IMR-90 (cell line): ENCODE results near the gene ANKRD13D. TPM values are rescaled to one million over a fixed set of nuclear protein-coding genes. Genes with fewer than 3 reads are reported as not detected.

Source experiments
- ATAC-seq: fragments of 200-7000 bp; cut with Tn5 transposase; 2 replicates; pipeline ENCODE4 v1.9.1; 2020; ENCODE audit warnings: low read depth, mild to moderate bottlenecking, moderate library complexity
- BruUV-seq: library from RNA; stranded (reverse); fragments of 400-500 nt; replicated peaks from 2 replicates; lab custom pipeline; 2021; lab: Mats Ljungman, UMichigan
- CTCF ChIA-PET: fragments of 300-600 bp; formaldehyde crosslinking; extraction: SDS; loops from one replicate; lab custom pipeline; 2021; ENCODE audit warnings: antibody characterized with exemption; lab: Yijun Ruan, JAX
- POLR2A ChIA-PET: fragments of 300-600 bp; sonication (Branson Sonifier 250); formaldehyde crosslinking; loops from one replicate; lab custom pipeline; 2022; ENCODE audit warnings: antibody characterized with exemption; ENCODE audit not compliant: unreplicated experiment; lab: Charles Lee
- DNase-seq: peaks from one replicate; pipeline ENCODE4 v3.0.0; 2013
- H2AFZ ChIP-seq: replicated peaks from 2 replicates; pipeline ENCODE3; 2013; ENCODE audit warnings: low read length, mild to moderate bottlenecking; ENCODE audit not compliant: poor library complexity
- H2AK5ac ChIP-seq: 2 replicates; pipeline ENCODE4 v1.6.1; 2013; ENCODE audit warnings: low read depth, low read length, inconsistent platforms
- H2AK9ac ChIP-seq: replicated peaks from 2 replicates; pipeline ENCODE3; 2013; ENCODE audit warnings: mild to moderate bottlenecking, low read depth, low read length, moderate library complexity; ENCODE audit not compliant: poor library complexity
- H2BK120ac ChIP-seq: 2 replicates; pipeline ENCODE4 v1.6.1; 2013; ENCODE audit warnings: low read depth, low read length, inconsistent platforms
- H2BK15ac ChIP-seq: 3 replicates; pipeline ENCODE4 v1.6.1; 2013; ENCODE audit warnings: low read depth, low read length, inconsistent platforms
- H2BK20ac ChIP-seq: 2 replicates; pipeline ENCODE4 v1.6.1; 2013; ENCODE audit warnings: low read depth, mild to moderate bottlenecking, inconsistent platforms, low read length, moderate library complexity
- H2BK5ac ChIP-seq: 2 replicates; pipeline ENCODE4 v1.6.1; 2013; ENCODE audit warnings: mild to moderate bottlenecking, low read depth, low read length, inconsistent platforms; ENCODE audit not compliant: poor library complexity, severe bottlenecking
- H3K14ac ChIP-seq: replicated peaks from 2 replicates; pipeline ENCODE4 v1.6.1; 2013; ENCODE audit warnings: low read depth, low read length, inconsistent platforms
- H3K18ac ChIP-seq: 2 replicates; pipeline ENCODE4 v1.6.1; 2013; ENCODE audit warnings: low read depth, low read length, control low read depth
- H3K23ac ChIP-seq: 2 replicates; pipeline ENCODE4 v1.6.1; 2013; ENCODE audit warnings: low read depth, low read length, inconsistent platforms
- H3K27ac ChIP-seq: 2 replicates; pipeline ENCODE4 v1.5.1; 2013; ENCODE audit warnings: mild to moderate bottlenecking, control low read depth, low read length; ENCODE audit not compliant: insufficient read depth
- H3K27me3 ChIP-seq: 2 replicates; pipeline ENCODE4 v1.6.1; 2013; ENCODE audit warnings: low read length; ENCODE audit not compliant: control insufficient read depth, insufficient read depth
- H3K36me3 ChIP-seq: 2 replicates; pipeline ENCODE4 v1.6.1; 2013; ENCODE audit warnings: low read length, mixed read lengths; ENCODE audit not compliant: control insufficient read depth, insufficient read depth
- H3K4ac ChIP-seq: 2 replicates; pipeline ENCODE4 v1.6.1; 2013; ENCODE audit warnings: low read depth, low read length, inconsistent platforms
- H3K4me1 ChIP-seq: 2 replicates; pipeline ENCODE4 v1.6.1; 2013; ENCODE audit warnings: low read length, mixed read lengths; ENCODE audit not compliant: control insufficient read depth, insufficient read depth
- H3K4me2 ChIP-seq: 2 replicates; pipeline ENCODE4 v1.6.1; 2013; ENCODE audit warnings: low read depth, mild to moderate bottlenecking, control low read depth, low read length, moderate library complexity
- H3K4me3 ChIP-seq: 2 replicates; pipeline ENCODE4 v1.5.1; 2013; ENCODE audit warnings: low read depth, mild to moderate bottlenecking, control low read depth, low read length, moderate library complexity; ENCODE audit not compliant: insufficient read depth
- H3K56ac ChIP-seq: 2 replicates; pipeline ENCODE4 v1.6.1; 2013; ENCODE audit warnings: low read length, inconsistent platforms; ENCODE audit not compliant: insufficient read depth; ENCODE audit errors: extremely low read depth
- H3K79me1 ChIP-seq, 2 experiments: 2 replicates each; pipeline ENCODE4 v1.6.1; 2013; ENCODE audit warnings: low read length in 2 of 2, inconsistent platforms in 1 of 2, low read depth in 1 of 2
- H3K9ac ChIP-seq: 2 replicates; pipeline ENCODE4 v1.6.1; 2013; ENCODE audit warnings: low read depth, low read length, control low read depth
- H3K9me1 ChIP-seq: 2 replicates; pipeline ENCODE4 v1.6.1; 2013; ENCODE audit warnings: low read length, inconsistent platforms; ENCODE audit not compliant: insufficient read depth
- H3K9me3 ChIP-seq: 2 replicates; pipeline ENCODE4 v1.6.1; 2013; ENCODE audit warnings: low read length; ENCODE audit not compliant: control insufficient read depth, insufficient read depth
- H4K20me1 ChIP-seq: 2 replicates; pipeline ENCODE4 v1.6.1; 2013; ENCODE audit warnings: low read length, inconsistent platforms; ENCODE audit not compliant: insufficient read depth
- H4K5ac ChIP-seq: 2 replicates; pipeline ENCODE4 v1.6.1; 2013; ENCODE audit warnings: mild to moderate bottlenecking, low read depth, low read length, control low read depth
- H4K8ac ChIP-seq, 2 experiments: 2 replicates each; pipeline ENCODE4 v1.6.1; 2013; ENCODE audit warnings: low read depth in 2 of 2, low read length in 2 of 2, control low read depth in 1 of 2, inconsistent platforms in 1 of 2
- H4K91ac ChIP-seq: 2 replicates; pipeline ENCODE4 v1.6.1; 2013; ENCODE audit warnings: low read depth, low read length, inconsistent platforms; ENCODE audit not compliant: insufficient read depth
- BHLHE40 ChIP-seq: fragments of 150-350 bp; IDR thresholded peaks from 2 replicates; pipeline ENCODE4 v1.6.1; 2016; ENCODE audit warnings: mild to moderate bottlenecking, low read depth, low read length
- CEBPB ChIP-seq: IDR thresholded peaks from 2 replicates; pipeline ENCODE4 v1.6.1; 2012; ENCODE audit warnings: low read depth, low read length, improper control_type of control experiment
- CHD1 ChIP-seq: IDR thresholded peaks from 2 replicates; pipeline ENCODE4 v1.6.1; 2012; ENCODE audit warnings: low read depth, low read length, improper control_type of control experiment
- FOS ChIP-seq: fragments of 150-350 bp; IDR thresholded peaks from 2 replicates; pipeline ENCODE4 v1.6.1; 2016; ENCODE audit warnings: low read depth, low read length
- MAZ ChIP-seq: IDR thresholded peaks from 2 replicates; pipeline ENCODE4 v1.6.1; 2012; ENCODE audit warnings: low read depth, mild to moderate bottlenecking, low read length, improper control_type of control experiment, moderate library complexity, borderline replicate concordance
- NFE2L2 ChIP-seq: fragments of 150-350 bp; IDR thresholded peaks from 2 replicates; pipeline ENCODE4 v1.6.1; 2016; ENCODE audit warnings: low read depth, mild to moderate bottlenecking, low read length
- POLR2A ChIP-seq: IDR thresholded peaks from 2 replicates; pipeline ENCODE4 v1.6.1; 2012; ENCODE audit warnings: mild to moderate bottlenecking, low read depth, low read length
- RCOR1 ChIP-seq: IDR thresholded peaks from 2 replicates; pipeline ENCODE4 v1.6.1; 2012; ENCODE audit warnings: mild to moderate bottlenecking, low read length, improper control_type of control experiment; ENCODE audit not compliant: insufficient replicate concordance
- RFX5 ChIP-seq: IDR thresholded peaks from 2 replicates; pipeline ENCODE4 v1.8.0; 2012; ENCODE audit warnings: low read depth, mild to moderate bottlenecking, low read length, moderate library complexity
- WGBS, 2 experiments: methylation state at CpG; one replicate each; pipeline versions ENCODE4 v1.1.5 to v1.1.7; 2013; ENCODE audit warnings: missing lambda C conversion rate in 2 of 2; ENCODE audit not compliant: insufficient read length in 1 of 2; ENCODE audit errors: extremely low coverage in 2 of 2; 5-methylcytosine and 5-hydroxymethylcytosine counted together
- dilution Hi-C: fragments of 300-500 bp; cut with HindIII; formaldehyde crosslinking; loops from one replicate; pipeline ENCODE4 v1.14.3; 2018; ENCODE audit warnings: low sequenced_read_pairs; ENCODE audit not compliant: unreplicated experiment
- in situ Hi-C: fragments of 300-500 bp; cut with MboI; formaldehyde crosslinking; loops from 3 replicates; pipeline ENCODE4 v1.14.3; 2019; ENCODE audit warnings: low sequenced_read_pairs, inconsistent platforms, mixed read lengths
- intact Hi-C: fragments of 100-400 bp; cut with micrococcal nuclease; formaldehyde crosslinking; loops from 2 replicates; pipeline ENCODE4 v1.10.0; 2022
- polyA plus RNA-seq, 3 experiments: library from polyadenylated mRNA; depleted of rRNA; stranded (reverse); fragments of >200 nt; gene quantifications; 2 replicates each; pipeline ENCODE4 v1.2.3, GENCODE V29; 2012; ENCODE audit warnings: low replicate concordance in 1 of 3
- total RNA-seq: library from RNA; depleted of rRNA; stranded (reverse); fragments of >200 nt; gene quantifications from 2 replicates; pipeline ENCODE4 v1.2.3, GENCODE V29; 2012
- TF ChIP-seq, protein P1 (sequence below): fragments of 150-350 bp; IDR thresholded peaks from 2 replicates; pipeline ENCODE4 v1.6.1; 2017; ENCODE audit warnings: mild to moderate bottlenecking, antibody characterized with exemption, low read length, low read depth

The ANKRD13D gene
- total and polyA plus RNA-seq, 2 of the 4 experiments (the other 2 are of a cell fraction): 7.3 to 38.4 TPM

DNA sequence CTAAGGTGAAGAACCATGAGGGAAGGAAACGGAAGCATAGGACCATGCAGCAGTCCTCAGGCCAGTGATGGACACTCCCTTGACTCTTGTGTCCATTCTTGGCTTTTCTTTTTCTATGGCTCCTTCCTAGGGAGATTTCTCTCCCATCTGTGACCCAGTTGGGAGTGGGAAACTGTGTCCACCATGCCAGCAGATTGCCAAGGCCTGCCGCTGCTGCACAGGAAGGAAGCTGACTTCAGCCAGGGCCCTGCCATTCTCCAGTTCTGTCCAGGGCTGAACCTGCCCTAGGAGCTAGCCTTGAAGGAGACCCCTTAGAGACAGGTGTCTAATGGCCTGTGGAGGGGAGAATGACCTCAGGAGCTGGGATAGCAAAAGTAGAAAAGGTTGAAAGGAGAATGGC is 31.6 kb downstream of the ANKRD13D start:
- H3K79me1 ChIP-seq: no peaks in the 10 kb centered on the region; a peak in 1 of 4 replicates

More for the DNA sequence above, 31.6 kb downstream of the ANKRD13D start:
- intact Hi-C loops: no loop called here
- in situ Hi-C loops: no loop called here
- H3K27me3 ChIP-seq: no peaks in the 10 kb centered on the region
- no peak overlapping the region for H2BK15ac ChIP-seq
- H2BK120ac ChIP-seq: no peak overlapping the region
- H3K4me1 ChIP-seq: 0 out of 2 replicates have a peak, but pooled peaks cover 2% of the 10 kb centered on the region
- H3K4me2 ChIP-seq: no peak overlapping the region
- H4K8ac ChIP-seq: no peak overlapping the region
- H3K4me3 ChIP-seq: no peak overlapping the region
- H3K9me3 ChIP-seq: no peaks in the 10 kb centered on the region
- H2AK9ac ChIP-seq: no peak overlapping the region
- H2BK5ac ChIP-seq: no peak overlapping the region
- H2BK20ac ChIP-seq: no peak overlapping the region
- dilution Hi-C loops: no loop called here
- H3K14ac ChIP-seq: no peak overlapping the region
- H2AK5ac ChIP-seq: no peak overlapping the region
- no peak for ATAC-seq
- TF ChIP-seq, protein P1, sequence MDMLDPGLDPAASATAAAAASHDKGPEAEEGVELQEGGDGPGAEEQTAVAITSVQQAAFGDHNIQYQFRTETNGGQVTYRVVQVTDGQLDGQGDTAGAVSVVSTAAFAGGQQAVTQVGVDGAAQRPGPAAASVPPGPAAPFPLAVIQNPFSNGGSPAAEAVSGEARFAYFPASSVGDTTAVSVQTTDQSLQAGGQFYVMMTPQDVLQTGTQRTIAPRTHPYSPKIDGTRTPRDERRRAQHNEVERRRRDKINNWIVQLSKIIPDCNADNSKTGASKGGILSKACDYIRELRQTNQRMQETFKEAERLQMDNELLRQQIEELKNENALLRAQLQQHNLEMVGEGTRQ: no peak
- no peak for TF ChIP-seq POLR2A
- TF ChIP-seq NFE2L2: no peak
- TF ChIP-seq RCOR1: no peak
- no peak for TF ChIP-seq MAZ
- TF ChIP-seq FOS: no peak
- TF ChIP-seq CHD1: no peak
- no peak for TF ChIP-seq CEBPB
- TF ChIP-seq RFX5: no peak
- TF ChIP-seq BHLHE40: no peak
- CTCF ChIA-PET: interaction anchor here (0.7 kb wide), 2 partner anchors 11 to 62 kb away, joined by 3 read pairs; no protein-coding TSS in a partner anchor
- H3K27ac ChIP-seq: no peak overlapping the region
- H3K36me3 ChIP-seq: no peaks in the 10 kb centered on the region
- BruUV-seq: no TSS peak
- no peak overlapping the region for H3K4ac ChIP-seq
- no peak for DNase-seq
- no peak overlapping the region for H3K56ac ChIP-seq
- H4K20me1 ChIP-seq: peaks cover 6% of the 10 kb centered on the region; the same call in 1 of the 2 replicates
- H3K18ac ChIP-seq: no peak overlapping the region
- H3K9ac ChIP-seq: no peak overlapping the region
- H2AFZ ChIP-seq: no peak overlapping the region
- WGBS, 2 experiments: no CpG with 5 or more reads among the region's 2 CpGs
- peaks cover 3% of the 10 kb centered on the region; the same call in 1 of the 2 replicates for H3K9me1 ChIP-seq
- no peak overlapping the region for H4K5ac ChIP-seq
- no peak overlapping the region for H3K23ac ChIP-seq
- POLR2A ChIA-PET: no interaction called here
- no peak overlapping the region for H4K91ac ChIP-seq
